SK-N-SH (cell line): Measurements from ENCODE around the gene P3R3URF.

Experiments
- CHD2 ChIP-seq: fragments of 150-350 bp; IDR thresholded peaks from 2 replicates; pipeline ENCODE4 v1.6.1; 2018; ENCODE audit warnings: low read length; ENCODE audit not compliant: partially characterized antibody
- ELF1 ChIP-seq: IDR thresholded peaks from 2 replicates; pipeline ENCODE4 v1.4.0; 2012
- EP300 ChIP-seq, 2 experiments: IDR thresholded peaks; 2 replicates each; pipeline versions ENCODE4 v1.4.0 to v1.6.1; 2012; ENCODE audit warnings: borderline replicate concordance in 1 of 2, low read depth in 1 of 2, low read length in 1 of 2
- NFIC ChIP-seq: IDR thresholded peaks from 2 replicates; pipeline ENCODE4 v1.4.0; 2012; ENCODE audit warnings: borderline replicate concordance
- POLR2AphosphoS5 ChIP-seq: IDR thresholded peaks from 2 replicates; pipeline ENCODE4 v1.6.1; 2012; ENCODE audit warnings: low read depth, low read length
- SMC3 ChIP-seq: IDR thresholded peaks from 2 replicates; pipeline ENCODE4 v1.6.1; 2012; ENCODE audit warnings: low read depth, low read length, improper control_type of control experiment
- TF ChIP-seq, protein P1 (sequence below): fragments of 200-600 bp; sonication (generic); IDR thresholded peaks from 2 replicates; pipeline ENCODE4 v1.6.1; 2017; ENCODE audit warnings: antibody characterized with exemption, mild to moderate bottlenecking, moderate library complexity
- TF ChIP-seq, protein P2 (sequence below): IDR thresholded peaks from 2 replicates; pipeline ENCODE4 v1.6.1; 2012; ENCODE audit warnings: mild to moderate bottlenecking, low read depth, low read length, moderate library complexity
- TF ChIP-seq, protein P3 (sequence below): fragments of 150-350 bp; IDR thresholded peaks from 2 replicates; pipeline ENCODE4 v1.6.1; 2016; ENCODE audit warnings: mild to moderate bottlenecking, low read depth, low read length

DNA sequence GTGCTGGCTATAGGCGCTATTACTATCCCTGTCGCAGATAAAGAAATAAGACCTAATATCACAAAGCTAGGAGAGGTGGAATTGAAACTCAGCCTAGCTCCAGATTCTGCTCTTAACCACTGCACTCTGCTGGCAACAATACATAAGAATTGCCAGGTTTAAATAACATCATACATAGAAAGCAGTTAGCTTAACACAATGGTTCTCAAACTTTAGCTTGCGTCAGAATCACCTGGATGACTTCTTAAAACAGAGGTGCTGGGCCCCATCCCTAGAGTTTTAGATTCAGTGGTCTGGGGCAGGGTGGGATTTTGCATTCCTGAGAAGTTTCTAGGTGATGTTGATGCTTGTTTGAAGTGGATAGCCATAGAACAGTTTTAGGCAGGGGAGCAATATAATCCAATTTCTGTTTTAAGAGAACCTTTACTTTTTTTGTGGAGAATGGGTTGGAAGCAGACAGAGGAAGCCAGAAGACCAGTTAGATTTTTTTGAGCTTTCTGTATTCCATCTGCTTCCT is 23.0 kb upstream of the P3R3URF start:
- TF ChIP-seq, protein P1, sequence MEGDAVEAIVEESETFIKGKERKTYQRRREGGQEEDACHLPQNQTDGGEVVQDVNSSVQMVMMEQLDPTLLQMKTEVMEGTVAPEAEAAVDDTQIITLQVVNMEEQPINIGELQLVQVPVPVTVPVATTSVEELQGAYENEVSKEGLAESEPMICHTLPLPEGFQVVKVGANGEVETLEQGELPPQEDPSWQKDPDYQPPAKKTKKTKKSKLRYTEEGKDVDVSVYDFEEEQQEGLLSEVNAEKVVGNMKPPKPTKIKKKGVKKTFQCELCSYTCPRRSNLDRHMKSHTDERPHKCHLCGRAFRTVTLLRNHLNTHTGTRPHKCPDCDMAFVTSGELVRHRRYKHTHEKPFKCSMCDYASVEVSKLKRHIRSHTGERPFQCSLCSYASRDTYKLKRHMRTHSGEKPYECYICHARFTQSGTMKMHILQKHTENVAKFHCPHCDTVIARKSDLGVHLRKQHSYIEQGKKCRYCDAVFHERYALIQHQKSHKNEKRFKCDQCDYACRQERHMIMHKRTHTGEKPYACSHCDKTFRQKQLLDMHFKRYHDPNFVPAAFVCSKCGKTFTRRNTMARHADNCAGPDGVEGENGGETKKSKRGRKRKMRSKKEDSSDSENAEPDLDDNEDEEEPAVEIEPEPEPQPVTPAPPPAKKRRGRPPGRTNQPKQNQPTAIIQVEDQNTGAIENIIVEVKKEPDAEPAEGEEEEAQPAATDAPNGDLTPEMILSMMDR = no peak
- no peak for TF ChIP-seq CHD2
- TF ChIP-seq, protein P2, sequence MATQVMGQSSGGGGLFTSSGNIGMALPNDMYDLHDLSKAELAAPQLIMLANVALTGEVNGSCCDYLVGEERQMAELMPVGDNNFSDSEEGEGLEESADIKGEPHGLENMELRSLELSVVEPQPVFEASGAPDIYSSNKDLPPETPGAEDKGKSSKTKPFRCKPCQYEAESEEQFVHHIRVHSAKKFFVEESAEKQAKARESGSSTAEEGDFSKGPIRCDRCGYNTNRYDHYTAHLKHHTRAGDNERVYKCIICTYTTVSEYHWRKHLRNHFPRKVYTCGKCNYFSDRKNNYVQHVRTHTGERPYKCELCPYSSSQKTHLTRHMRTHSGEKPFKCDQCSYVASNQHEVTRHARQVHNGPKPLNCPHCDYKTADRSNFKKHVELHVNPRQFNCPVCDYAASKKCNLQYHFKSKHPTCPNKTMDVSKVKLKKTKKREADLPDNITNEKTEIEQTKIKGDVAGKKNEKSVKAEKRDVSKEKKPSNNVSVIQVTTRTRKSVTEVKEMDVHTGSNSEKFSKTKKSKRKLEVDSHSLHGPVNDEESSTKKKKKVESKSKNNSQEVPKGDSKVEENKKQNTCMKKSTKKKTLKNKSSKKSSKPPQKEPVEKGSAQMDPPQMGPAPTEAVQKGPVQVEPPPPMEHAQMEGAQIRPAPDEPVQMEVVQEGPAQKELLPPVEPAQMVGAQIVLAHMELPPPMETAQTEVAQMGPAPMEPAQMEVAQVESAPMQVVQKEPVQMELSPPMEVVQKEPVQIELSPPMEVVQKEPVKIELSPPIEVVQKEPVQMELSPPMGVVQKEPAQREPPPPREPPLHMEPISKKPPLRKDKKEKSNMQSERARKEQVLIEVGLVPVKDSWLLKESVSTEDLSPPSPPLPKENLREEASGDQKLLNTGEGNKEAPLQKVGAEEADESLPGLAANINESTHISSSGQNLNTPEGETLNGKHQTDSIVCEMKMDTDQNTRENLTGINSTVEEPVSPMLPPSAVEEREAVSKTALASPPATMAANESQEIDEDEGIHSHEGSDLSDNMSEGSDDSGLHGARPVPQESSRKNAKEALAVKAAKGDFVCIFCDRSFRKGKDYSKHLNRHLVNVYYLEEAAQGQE = no peak
- TF ChIP-seq SMC3 = no peak
- TF ChIP-seq EP300 (IDR thresholded peaks at IDR 0.05; ENCODE audit: borderline replicate concordance in 1 of 2, low read depth in 1 of 2, low read length in 1 of 2) = no peak
- no peak for TF ChIP-seq ELF1
- TF ChIP-seq, protein P3, sequence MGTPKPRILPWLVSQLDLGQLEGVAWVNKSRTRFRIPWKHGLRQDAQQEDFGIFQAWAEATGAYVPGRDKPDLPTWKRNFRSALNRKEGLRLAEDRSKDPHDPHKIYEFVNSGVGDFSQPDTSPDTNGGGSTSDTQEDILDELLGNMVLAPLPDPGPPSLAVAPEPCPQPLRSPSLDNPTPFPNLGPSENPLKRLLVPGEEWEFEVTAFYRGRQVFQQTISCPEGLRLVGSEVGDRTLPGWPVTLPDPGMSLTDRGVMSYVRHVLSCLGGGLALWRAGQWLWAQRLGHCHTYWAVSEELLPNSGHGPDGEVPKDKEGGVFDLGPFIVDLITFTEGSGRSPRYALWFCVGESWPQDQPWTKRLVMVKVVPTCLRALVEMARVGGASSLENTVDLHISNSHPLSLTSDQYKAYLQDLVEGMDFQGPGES = no peak
- no peak for TF ChIP-seq NFIC
- no peak for TF ChIP-seq POLR2AphosphoS5
